HUDEP-2 (cell line): ENCODE data around the gene CUL1.

ENCODE experiments used
- DNase-seq, 76 experiments: peaks; one replicate each; lab custom pipeline; 2025; ENCODE audit not compliant: unreplicated experiment in 76 of 76; lab: John Stamatoyannopoulos, UW

CUL1 gene

DNA sequence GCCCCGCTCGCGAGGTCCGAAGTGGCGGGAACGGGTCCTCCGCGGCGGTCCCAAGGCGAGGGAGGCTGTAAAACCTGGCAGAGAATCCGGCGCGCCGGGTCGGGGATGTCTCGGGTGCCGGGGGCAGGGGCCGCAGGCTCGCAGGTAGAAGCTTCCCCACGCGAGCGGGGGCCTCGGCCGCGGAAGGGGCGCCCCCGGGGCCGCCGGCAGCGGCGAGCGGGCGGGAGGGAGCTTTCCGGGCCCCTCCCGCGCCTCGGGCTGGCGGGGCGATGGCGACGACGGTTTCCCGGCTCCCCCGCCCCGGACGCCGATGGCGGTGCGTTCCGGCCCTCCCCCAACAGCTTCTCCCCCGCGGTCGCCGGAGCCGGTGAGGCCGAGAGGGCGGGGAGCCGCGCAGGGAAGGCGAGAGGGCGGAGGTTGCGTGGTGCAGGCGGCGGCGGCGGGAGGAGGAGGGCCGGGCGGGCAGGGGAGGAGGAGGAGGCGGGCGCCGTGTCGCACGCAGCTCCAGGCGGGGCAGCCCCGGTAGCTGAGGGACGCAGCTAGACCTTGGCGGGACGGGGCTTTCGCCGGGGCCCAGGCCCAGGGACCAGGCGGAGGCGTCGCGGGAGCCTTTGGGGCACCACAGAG lies at the start of gene CUL1:
Gene CUL1 (plus strand): TSS at position 507 of the 627 bp plus-strand sequence. CDS start 31,220 bp downstream, outside the sequence.
- DNase-seq: peak in 69 of 76 experiments; percentile 15 to 83 (median 63)

DNA sequence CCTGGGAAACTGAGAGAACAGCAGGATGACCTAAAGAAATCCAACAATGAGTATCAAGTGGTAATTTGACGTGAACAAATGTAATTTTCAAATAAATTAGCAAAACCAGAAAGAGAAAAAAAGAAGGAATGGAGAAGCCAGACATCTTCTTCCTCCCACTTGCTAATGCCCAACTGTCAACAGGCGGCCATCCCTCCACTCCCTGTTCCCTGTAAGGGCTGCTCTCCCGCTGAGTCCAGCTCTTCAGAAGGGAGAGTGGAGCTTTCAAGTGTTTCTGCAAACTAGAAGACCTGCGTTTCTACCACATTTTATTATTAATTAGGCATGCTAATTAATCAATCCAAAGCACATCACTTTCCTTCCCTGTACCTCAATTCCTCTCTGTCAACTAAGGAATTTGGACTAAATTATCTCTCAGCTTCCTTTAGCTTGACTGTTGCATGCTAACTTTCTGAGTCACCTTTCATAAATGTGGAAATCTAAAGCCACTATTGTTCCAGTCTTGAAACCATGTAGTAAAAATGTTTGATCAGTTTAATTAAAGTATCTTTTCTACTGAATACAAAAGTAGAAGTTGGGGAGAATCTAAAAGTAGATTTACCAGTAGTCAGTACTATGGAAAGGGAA lies 48.4 kb upstream of the CUL1 start:
- no peak for DNase-seq

GRCh38 chr7:148652773-148653172 lies 45.9 kb upstream of the CUL1 start:
- no peak for DNase-seq

- no peak for DNase-seq
Observed at GRCh38 chr7:148657929-148658328, 40.8 kb upstream of the CUL1 start.

- DNase-seq: no peak
Observed at GRCh38 chr7:148661471-148661870, 37.2 kb upstream of the CUL1 start.

GRCh38 chr7:148662646-148663045 lies 36.1 kb upstream of the CUL1 start:
- DNase-seq: peak in 2 of 76 experiments; percentile 13 to 22

GRCh38 chr7:148664324-148664723 lies 34.4 kb upstream of the CUL1 start:
- DNase-seq: no peak

DNA sequence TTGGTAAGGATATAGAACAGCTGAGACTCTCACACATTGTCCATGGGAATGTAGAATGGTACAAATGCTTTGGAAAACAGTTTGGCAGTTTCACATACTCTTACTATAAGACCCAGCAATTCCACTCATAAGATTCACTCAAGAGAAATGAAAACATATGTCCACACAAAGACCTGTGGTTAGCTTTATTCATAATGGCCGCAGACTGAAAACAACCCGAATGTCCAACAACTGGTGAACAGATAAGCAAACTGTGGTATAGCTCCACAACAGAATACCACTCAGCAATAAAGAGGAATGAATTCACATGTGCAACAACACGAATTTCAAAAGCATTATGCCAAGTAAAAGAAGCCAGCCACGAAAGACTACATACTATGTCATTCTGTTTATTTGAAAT lies 33.5 kb upstream of the CUL1 start:
- no peak for DNase-seq

- no peak for DNase-seq
Observed at GRCh38 chr7:148669927-148670326, 28.8 kb upstream of the CUL1 start.

DNA sequence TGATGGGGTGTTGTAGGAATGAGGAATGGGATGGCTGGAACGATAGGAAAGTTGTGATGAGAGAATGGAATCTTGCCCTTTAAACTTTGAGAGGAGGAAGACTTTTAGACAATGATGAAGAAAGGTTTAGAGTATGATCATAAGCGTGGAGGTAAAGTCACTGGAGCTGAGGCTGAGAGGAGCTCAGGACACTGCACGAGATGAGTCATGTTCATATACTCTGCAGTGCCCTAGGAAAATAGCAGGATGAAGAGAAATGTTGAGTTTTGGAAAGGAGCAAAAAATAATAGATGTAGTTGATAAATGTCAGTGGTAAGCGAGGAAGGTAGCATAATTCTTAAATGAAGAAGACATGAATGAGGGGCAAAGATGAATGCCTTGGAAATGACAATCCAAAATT lies 28.3 kb upstream of the CUL1 start:
- no peak for DNase-seq

GRCh38 chr7:148670807-148671206 lies 27.9 kb upstream of the CUL1 start:
- no peak for DNase-seq

DNA sequence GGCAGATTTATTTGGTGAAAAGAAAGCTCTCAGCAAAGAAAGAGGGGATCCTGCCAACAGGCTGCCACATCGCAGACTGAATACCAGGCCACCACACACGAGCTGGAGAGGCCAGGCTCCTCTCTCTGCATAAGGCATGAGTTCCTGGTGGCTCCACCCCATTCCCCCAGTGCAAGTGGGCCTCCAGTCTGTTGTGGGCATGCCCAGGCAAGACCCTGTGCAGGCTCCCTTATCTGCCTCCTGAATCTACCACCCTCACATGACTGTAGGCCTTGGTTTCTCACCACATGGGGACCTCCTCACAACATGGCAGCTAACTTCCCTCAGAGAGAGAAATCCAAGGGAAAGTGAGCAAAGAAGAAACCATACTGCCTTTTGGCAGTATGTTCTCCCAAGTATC lies 26.7 kb upstream of the CUL1 start:
- peak in 1 of 76 experiments; percentile 2 for DNase-seq

- no peak for DNase-seq
Observed at GRCh38 chr7:148674689-148675088, 24.0 kb upstream of the CUL1 start.

GRCh38 chr7:148676291-148676690 lies 22.4 kb upstream of the CUL1 start:
- no peak for DNase-seq

DNA sequence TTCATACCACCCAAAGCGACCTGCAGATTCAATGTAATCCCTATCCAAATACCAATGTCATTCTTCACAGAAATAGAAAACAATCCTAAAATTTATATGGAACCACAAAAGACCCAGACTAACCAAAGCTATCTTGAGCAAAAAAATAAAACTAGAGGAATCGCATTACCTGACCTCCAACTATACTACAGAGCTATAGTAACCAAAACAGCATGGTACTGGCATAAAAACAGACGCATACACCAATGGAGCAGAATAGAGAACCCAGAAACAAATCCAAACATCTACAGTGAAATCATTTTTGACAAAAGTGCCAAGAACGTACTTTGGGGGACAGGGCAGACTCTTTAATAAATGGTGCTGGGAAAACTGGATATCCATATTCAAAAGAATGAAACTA lies 16.9 kb upstream of the CUL1 start:
- no peak for DNase-seq

GRCh38 chr7:148684289-148684830 lies 14.3 kb upstream of the CUL1 start:
- no peak for DNase-seq

GRCh38 chr7:148686312-148686937 lies 12.3 kb upstream of the CUL1 start:
- DNase-seq: no peak

DNA sequence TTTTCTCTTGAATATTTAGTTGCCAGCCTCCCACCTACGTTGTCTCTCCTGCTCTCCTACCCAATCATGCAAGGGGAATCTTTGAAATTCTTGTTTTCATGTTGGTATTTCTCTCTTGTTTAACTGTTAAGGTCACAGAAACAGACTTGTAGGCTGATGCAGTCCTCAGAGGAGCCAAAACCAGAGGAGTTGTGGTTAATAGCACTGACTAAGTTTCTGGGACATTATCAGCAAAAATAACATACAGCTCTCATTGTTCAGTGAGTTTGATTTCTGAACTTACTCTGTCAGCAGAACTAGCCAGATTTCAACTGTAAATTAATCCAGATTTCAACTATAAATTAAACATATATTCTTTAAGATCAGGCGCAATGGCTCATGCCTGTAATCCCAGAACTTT lies 11.1 kb upstream of the CUL1 start:
- no peak for DNase-seq

DNA sequence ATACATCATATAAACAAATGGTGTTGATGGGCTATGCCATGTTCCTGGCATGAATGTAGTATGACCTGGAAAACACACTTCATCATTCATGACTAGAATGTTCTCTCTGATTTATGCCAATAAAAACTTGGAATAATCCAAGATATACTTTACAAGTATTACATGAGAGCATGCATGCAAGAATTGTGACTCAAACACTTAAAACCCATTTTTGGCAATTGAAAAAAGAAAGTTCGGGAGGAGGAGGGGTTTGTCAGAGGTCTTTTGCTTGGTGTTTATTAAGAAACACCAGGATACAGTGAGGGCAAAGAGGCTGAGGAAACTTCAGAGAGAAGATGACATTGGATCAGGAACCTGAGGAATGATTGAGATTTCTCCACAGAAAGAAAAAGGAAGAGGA lies 10.2 kb upstream of the CUL1 start:
- DNase-seq: no peak

DNA sequence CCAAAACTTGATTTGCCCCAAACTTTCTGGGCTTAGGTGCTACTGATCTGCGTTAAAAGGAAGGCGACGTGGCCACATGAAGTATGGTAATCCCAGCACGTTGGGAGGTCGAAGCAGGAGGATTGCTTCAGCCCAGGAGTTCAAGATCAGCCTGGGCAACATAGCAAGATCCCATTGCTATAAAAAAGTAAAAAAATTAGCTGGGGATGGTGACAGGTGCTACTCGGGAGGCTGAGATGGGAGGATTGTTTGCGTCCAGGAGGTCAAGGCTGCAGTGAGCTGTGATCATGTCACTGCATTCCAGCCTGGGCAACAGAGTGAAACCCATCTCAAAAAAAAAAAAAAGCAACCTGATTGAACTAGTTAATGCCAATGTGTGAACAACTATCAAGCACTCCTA lies 5.1 kb upstream of the CUL1 start:
- DNase-seq: no peak

GRCh38 chr7:148694631-148695030 lies 4.1 kb upstream of the CUL1 start:
- no peak for DNase-seq

DNA sequence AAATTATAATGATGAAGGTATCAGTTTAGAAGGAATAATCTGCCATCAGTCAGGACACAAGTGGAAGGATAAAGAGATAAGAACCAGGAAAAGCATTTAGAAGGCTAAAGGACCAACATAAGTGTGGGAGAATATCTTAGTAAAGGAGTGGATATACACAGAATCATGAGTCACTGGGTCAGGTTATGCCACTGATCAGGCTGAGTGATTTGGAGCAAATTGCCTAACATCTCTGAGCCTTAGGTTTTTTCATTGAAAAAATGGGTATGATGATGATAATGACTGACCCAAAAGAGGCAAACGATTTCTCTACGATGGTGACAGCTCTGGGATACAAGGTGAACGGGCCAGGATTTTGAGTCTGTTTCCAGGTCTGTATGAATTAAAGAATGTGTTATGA lies 2.8 kb upstream of the CUL1 start:
- no peak for DNase-seq
